Activated CD4-positive, alpha-beta T cell treated with anti-CD3 and anti-CD28 coated beads, Interleukin-2, amount 50 U/mL, for 4 hours (primary cell): ENCODE results near the gene RFX4.
"Not testable (repeated sequence)": the region's sequence is repeated elsewhere in the genome, so short reads cannot be mapped to it uniquely, and the experiment has no call there.

Experiments used
- DNase-seq, 2 experiments: peaks; one replicate each; pipeline ENCODE4 v3.0.0-alpha.2; 2020

Gene RFX4

GRCh38 chr12:106594447-106594846 is 11.6 kb downstream of the RFX4 start:
- DNase-seq = no peak

GRCh38 chr12:106595268-106595667 is 12.5 kb downstream of the RFX4 start:
- no peak for DNase-seq

DNA sequence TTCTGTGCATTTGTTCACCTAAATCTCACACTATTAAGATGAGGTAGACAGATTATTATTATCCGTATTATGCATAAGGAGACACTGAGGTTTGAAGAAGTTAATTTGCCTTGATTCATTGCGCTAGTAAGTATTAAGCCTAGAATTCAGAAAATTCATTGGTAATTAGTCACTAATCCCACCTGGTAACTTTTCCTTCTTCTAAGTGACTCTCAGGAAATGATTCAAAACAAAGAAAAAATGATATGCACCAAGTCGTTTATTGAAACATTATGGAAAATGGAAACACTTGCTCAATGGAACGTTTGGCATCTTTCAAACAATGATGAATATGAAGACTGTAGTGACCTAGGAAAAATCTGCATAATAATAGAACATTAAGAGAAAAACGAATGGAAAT is 15.2 kb downstream of the RFX4 start:
- no peak for DNase-seq

GRCh38 chr12:106599302-106599701 is 16.5 kb downstream of the RFX4 start:
- no peak for DNase-seq

- no peak for DNase-seq
Observed at GRCh38 chr12:106600503-106600902, 17.7 kb downstream of the RFX4 start.

DNA sequence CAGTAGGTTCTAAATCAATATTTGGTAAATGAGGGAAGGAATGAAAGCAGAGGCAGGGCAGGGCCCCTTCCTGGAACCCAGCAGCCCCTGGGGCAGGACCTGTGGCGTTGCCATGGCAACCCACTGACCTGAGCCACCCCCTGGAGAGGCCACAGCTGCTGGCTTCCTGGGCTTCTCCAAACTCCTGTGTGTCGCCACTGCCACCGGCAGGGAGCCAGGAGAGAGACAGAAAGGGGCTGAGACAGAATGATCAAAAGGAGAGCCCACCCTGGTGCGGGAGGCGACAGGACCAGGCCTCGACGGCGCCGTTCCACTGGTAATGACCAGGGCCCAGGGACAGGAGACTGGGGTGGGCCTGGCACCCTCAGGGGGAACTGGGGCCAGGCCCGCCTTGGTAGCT is 18.2 kb downstream of the RFX4 start:
- DNase-seq = no peak

- DNase-seq = no peak
Observed at GRCh38 chr12:106601496-106601895, 18.7 kb downstream of the RFX4 start.

DNA sequence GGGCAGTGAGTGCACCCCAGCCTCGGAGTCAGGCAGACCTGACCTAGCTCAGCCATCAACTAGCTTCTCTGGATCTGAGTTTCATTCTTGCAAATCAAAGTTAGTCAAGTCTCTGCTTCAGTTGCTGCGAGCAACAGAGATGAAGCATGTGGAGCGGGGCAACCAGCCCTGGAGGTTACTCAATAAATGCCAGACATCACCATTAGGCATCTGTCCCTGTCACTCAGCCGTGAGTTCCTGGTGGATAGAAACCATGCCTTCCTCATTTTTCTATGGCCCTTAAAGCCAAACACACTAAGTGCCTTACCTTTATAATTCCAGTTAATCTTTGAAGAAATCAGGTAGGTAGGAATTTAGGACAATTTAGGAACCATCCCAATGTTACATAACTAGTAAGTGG is 19.3 kb downstream of the RFX4 start:
- no peak for DNase-seq

- no peak for DNase-seq
Observed at GRCh38 chr12:106605254-106605653, 22.4 kb downstream of the RFX4 start.

DNA sequence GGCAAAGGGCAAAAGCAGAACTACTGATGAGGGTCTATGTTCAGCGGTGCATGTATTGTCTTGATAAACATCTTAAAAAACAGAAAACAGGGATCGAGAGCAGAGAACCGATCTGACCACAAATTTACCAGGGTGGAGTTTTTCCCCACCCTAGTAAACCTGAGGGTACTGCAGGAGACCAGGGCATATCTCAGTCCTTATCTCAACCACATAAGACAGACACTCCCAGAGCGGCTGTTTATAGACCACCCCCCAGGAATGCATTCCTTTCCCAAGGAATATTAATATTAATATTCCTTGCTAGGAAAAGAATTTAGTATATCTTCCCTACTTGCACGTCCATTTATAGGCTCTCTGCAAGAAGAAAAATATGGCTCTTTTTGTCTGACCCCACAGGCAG is 37.8 kb downstream of the RFX4 start:
- not testable (repeated sequence) for DNase-seq

DNA sequence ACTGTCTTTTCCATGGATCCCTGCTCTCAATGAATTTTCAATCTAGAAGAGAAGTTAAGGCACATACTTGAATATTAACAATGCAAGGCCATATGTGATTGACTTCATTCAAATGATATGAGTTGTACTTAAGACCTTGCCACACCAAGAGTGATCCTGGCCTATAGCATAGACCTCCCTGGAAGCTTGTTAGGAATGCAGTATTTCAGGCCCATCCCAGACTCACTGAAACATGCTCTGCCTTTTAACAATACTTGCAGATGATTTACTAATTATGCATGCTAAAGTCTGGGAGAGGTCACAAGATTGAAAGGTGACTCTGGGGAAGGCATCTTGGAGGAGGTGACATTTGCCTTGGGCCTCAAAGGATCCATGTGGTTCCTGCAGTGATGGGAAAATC is 43.2 kb downstream of the RFX4 start:
- no peak for DNase-seq

- no peak for DNase-seq
Observed at GRCh38 chr12:106629797-106630659, 47.2 kb downstream of the RFX4 start.

DNA sequence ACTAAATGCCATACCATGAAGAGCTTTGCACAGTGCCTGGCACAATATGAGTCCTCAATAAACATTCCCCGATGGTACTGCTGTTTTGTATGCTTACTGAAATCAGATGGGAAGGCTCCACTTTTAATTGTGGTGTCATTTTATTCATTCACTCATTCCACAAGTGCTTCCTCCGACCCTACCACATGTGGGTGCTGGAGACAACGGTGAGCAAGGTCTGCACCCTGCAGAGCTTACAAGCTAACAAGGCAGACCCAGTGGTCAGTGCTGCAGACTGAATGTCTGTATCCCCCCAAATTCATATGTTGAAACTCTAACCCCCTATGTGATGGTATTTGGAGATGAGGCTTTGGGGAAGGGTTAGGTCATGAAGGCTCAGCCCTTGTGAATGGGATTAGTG is 48.3 kb downstream of the RFX4 start:
- no peak for DNase-seq

- no peak for DNase-seq
Observed at GRCh38 chr12:106631797-106632196, 49.0 kb downstream of the RFX4 start.

GRCh38 chr12:106632797-106633450 is 50.1 kb downstream of the RFX4 start:
- no peak for DNase-seq

DNA sequence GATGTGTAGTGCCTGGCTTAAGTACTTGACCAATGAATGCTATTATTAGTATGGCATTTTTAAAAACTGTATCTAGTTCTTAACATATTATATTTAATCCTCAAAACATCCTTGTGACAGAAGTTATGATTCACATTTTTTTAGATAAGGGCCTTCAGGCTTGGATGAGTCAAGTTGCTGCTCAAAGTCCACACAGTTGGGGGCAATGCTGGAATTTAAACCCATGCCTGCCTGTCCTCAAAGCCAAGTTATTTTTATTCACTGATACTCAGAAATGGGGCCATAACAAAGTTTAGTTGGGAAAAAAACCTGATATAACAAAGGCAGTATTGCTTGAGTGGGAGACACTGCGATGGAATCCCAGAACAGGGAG is 50.6 kb downstream of the RFX4 start:
- DNase-seq = no peak

GRCh38 chr12:106634206-106634605 is 51.4 kb downstream of the RFX4 start:
- DNase-seq = no peak

GRCh38 chr12:106643000-106643399 is 60.2 kb downstream of the RFX4 start:
- no peak for DNase-seq

GRCh38 chr12:106644335-106645073 is 61.7 kb downstream of the RFX4 start:
- no peak for DNase-seq

DNA sequence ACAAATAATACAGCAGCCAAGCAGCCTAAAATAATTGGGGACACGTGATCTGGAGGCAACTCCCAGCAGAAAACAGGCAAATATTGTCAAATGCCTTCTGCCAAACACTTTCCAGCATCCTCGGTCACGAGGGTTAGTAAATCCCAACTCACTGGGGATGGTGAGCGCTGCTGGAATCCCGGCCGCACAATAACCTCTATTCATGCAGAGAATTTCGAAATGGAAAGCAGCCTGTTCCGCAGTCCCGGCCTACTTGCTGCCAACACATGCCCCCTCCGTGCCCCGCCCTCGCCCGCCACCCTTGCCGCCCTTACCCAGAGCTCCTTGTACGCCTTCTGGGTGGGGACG is 62.2 kb downstream of the RFX4 start:
- no peak for DNase-seq

- no peak for DNase-seq
Observed at GRCh38 chr12:106645465-106646330, 62.9 kb downstream of the RFX4 start.

GRCh38 chr12:106646472-106646871 is 63.7 kb downstream of the RFX4 start:
- no peak for DNase-seq
